GM10248 (cell line): ENCODE data around the gene MED25.

Source experiments
- CTCF ChIA-PET: fragments of 300-600 bp; sonication (Branson Sonifier 250); formaldehyde crosslinking; extraction: SDS; loops from one replicate; lab custom pipeline; 2021; ENCODE audit warnings: antibody characterized with exemption; lab: Yijun Ruan, JAX
- POLR2A ChIA-PET: fragments of 350-650 bp; sonication (Branson Sonifier 250); formaldehyde crosslinking; extraction: SDS; loops from one replicate; lab custom pipeline; 2020; ENCODE audit warnings: antibody characterized with exemption; lab: Yijun Ruan, JAX
- DNase-seq: peaks from one replicate; pipeline ENCODE4 v3.0.0; 2012; ENCODE audit errors: extremely low spot score
- CTCF ChIP-seq: IDR thresholded peaks from 2 replicates; pipeline ENCODE4 v1.5.1; 2012; ENCODE audit warnings: mild to moderate bottlenecking, low read depth; ENCODE audit errors: extremely low read depth, missing control alignments, control extremely low read depth

The MED25 gene

GRCh38 chr19:49880162-49880869 is 62.2 kb downstream of the MED25 start:
- ChIA-PET POLR2A (interaction anchor here (1.2 kb wide), 1 partner anchor 49 kb away, joined by 6 read pairs; the partner anchor contains the start of genes ATF5 and NUP62), CTCF (interaction anchor here (1.5 kb wide), 1 partner anchor 18 kb away, joined by 4 read pairs; no protein-coding TSS in a partner anchor)
- TF ChIP-seq CTCF, result no peak
- DNase-seq, result no peak

GRCh38 chr19:49881186-49881585 is 63.1 kb downstream of the MED25 start:
- ChIA-PET POLR2A (interaction anchor here (1.2 kb wide), 1 partner anchor 48 kb away, joined by 6 read pairs; the partner anchor contains the start of genes ATF5 and NUP62), CTCF (interaction anchor here (1.5 kb wide), 1 partner anchor 17 kb away, joined by 4 read pairs; no protein-coding TSS in a partner anchor)
- DNase-seq, result no peak
- TF ChIP-seq CTCF, result no peak

- ChIA-PET CTCF (interaction anchor here (0.9 to 1.5 kb wide), 3 partner anchors 12 to 16 kb away, joined by 3 to 4 read pairs (median 3); no protein-coding TSS in a partner anchor), POLR2A (interaction anchor here (1.2 kb wide), 1 partner anchor 47 kb away, joined by 6 read pairs; the partner anchor contains the start of genes ATF5 and NUP62)
- no peak for TF ChIP-seq CTCF
- DNase-seq, result no peak
These were observed 63.7 kb downstream of the MED25 start for GRCh38 chr19:49881672-49882394.

GRCh38 chr19:49882643-49883042 is 64.6 kb downstream of the MED25 start:
- no peak for DNase-seq
- no peak for TF ChIP-seq CTCF
- POLR2A ChIA-PET, result no interaction called here
- CTCF ChIA-PET, result interaction anchor here (0.9 to 1.0 kb wide), 2 partner anchors 11 to 13 kb away, joined by 3 read pairs; no protein-coding TSS in a partner anchor

- POLR2A ChIA-PET, result no interaction called here
- no peak for TF ChIP-seq CTCF
- CTCF ChIA-PET, result interaction anchor here (1.0 kb wide), 1 partner anchor 11 kb away, joined by 3 read pairs; no protein-coding TSS in a partner anchor
- DNase-seq, result no peak
These were observed 65.0 kb downstream of the MED25 start for GRCh38 chr19:49883094-49883493.

- no peak for TF ChIP-seq CTCF
- ChIA-PET CTCF (interaction anchor here (1.9 kb wide), 1 partner anchor 10 kb away, joined by 5 read pairs; no protein-coding TSS in a partner anchor), POLR2A (interaction anchor here (0.5 kb wide), 1 partner anchor 11 kb away, joined by 3 read pairs; no protein-coding TSS in a partner anchor)
- DNase-seq, result no peak
These were observed 66.0 kb downstream of the MED25 start for GRCh38 chr19:49884109-49884508.
